Keratinocyte (primary cell): Measurements from ENCODE around the gene KLHL28.

Source experiments
- CTCF ChIP-seq, 3 experiments: IDR thresholded peaks in 1 of 3; conservative IDR thresholded peaks in 1 of 3; optimal IDR thresholded peaks in 1 of 3; 2 replicates in 2 of 3; 3 replicates in 1 of 3; pipeline versions ENCODE3 to v1.5.1; 2011; ENCODE audit warnings: low read length in 3 of 3, mild to moderate bottlenecking in 3 of 3, moderate library complexity in 2 of 3, control low read depth in 1 of 3, inconsistent platforms in 1 of 3; ENCODE audit not compliant: insufficient read depth in 2 of 3; ENCODE audit errors: extremely low read depth in 1 of 3
- EZH2 ChIP-seq: IDR thresholded peaks from one replicate; pipeline ENCODE4 v1.6.1; 2012; ENCODE audit warnings: inconsistent platforms, mild to moderate bottlenecking, low read length, moderate library complexity

DNA sequence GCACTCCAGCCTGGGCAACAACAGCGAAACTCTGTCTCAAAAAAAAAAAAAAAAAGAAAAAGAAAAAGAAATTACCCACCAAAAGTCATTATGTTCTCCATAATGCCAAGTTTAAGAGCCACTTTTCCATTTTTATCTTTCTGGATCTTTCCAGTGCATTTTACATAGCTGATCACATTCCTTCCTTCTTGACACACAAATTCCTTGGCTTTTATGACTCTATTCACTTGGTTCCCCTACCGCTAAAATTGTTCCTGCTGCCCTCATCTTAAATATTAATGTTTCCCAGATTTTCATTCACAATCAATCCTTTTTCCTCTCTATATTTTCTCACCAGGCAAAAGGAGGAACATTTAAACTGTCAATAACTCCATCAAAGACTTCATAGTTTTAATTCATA is 20.2 kb downstream of the KLHL28 start:
- TF ChIP-seq CTCF (optimal IDR thresholded peaks at IDR 0.05 in 1 of 3, IDR thresholded peaks at IDR 0.05 in 1 of 3, conservative IDR thresholded peaks at IDR 0.05 in 1 of 3; ENCODE audit: extremely low read depth in 1 of 3, insufficient read depth in 2 of 3, low read length in 3 of 3), result no peak
- no peak for TF ChIP-seq EZH2
